GM21515 (cell line): ENCODE data around the gene KAT6B.

ENCODE experiments used
- ATAC-seq: cut with Tn5 transposase; IDR thresholded peaks from one replicate; pipeline ENCODE4 v1.9.1; 2021; ENCODE audit not compliant: unreplicated experiment

KAT6B gene

DNA sequence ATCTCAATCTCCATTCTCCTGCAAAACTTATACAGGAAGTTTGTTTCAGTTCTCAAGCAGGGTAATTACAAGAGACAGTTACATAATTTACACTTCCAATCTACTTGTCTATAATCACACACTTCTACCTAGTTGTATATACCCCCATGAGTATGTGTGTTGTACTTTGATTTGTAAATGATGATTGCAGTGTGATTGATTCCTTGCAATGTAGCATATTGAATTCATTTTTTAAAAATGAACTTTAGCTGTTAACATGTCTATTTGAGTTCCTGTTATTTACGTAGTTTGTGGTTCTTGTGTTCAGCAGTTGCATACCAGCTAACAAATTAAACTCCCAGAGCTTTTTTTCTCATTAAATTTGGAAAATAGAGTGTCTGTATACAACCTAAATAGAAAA is 182.6 kb downstream of the KAT6B start:
- ATAC-seq = no peak

DNA sequence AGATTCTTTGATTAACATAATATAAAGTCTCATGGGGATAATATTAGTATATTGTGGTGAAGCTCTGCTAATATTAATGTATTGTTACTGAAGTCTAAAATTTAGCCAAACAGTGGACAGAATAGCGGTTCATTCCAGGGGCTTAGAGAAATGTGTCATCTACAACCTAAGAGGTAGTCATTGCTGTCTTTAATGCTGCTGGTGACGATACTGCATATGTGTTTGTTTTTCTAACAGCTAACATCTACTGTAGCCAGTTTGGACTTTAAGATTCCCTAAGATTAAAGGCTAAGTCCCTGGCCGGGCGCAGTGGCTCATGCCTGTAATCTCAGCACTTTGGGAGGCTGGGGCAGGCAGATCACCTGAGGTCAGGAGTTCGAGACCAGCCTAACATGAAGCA is 183.0 kb downstream of the KAT6B start:
- no peak for ATAC-seq

DNA sequence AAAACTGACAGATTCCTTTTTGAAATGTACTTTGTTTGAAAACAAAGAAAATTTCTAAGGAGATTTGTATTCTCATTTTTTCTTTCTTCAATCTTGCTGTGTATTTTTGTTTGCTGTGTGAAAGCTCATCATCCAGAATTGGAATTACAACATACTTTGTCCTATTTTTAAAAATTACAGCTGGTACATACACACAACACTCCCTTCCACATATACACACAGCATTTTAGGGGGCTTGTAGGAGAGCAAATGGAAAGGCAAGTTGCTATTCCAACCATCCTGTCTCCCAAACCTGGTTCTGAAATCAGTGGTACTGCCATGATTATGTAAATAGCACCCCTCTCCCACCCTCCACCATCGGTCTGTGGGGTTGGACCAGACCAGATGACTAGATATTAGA is 184.0 kb downstream of the KAT6B start:
- ATAC-seq = no peak

DNA sequence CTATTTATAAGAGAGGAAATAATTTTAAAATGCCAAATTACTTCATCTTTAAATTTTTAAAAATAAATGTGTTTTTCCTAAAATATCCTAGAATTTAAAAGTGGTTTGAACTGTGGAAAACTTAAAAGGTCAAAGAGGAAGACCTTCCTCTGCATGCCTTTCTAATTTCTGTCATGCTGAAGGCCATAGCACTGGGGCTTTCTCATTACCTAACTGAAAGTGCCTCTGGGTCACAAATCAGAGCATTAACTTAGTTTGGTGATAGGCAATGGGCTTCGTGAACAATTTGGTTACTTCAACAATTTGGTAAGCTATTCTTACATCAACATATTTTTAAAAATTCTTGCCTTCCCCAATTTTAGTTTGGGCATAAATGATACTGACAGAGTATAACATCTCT is 184.8 kb downstream of the KAT6B start:
- no peak for ATAC-seq

DNA sequence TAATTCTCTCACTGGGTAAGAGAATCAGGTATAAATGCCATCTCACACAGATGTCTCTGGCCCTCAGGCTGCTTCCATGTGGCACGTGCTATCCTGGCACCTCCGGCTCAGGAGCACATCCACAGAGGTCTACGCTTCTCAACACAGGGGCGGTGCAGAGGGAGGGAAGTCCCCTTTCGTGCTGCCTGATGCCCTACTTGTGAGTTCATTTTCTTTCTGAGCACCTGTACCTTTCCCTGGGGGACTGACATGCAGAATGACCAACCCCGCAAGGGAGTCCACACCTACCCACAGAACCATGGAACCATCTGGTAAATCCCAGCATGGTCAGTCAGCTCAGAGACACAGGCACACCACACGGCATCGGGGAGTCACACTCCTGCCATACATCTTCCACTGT is 186.1 kb downstream of the KAT6B start:
- no peak for ATAC-seq

DNA sequence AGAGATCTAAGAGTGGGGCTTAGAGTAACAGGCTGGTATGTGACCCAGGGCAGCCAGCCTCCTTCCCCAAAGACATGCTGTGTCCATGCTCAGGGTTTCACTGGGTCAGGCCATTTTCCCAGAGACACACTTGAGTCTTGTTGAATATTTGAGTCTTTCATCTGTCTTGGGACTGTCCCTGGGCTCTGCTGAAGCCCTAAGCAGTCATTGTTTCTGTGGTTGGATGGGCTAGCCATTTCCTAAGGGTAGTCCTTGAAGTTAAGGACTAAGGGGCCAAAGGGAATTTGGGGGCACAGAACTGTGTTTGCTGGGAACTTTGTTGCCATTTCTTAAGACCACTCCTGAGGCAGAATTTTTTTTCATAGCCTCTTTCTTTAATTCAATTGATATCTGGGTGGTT is 186.6 kb downstream of the KAT6B start:
- ATAC-seq = no peak

DNA sequence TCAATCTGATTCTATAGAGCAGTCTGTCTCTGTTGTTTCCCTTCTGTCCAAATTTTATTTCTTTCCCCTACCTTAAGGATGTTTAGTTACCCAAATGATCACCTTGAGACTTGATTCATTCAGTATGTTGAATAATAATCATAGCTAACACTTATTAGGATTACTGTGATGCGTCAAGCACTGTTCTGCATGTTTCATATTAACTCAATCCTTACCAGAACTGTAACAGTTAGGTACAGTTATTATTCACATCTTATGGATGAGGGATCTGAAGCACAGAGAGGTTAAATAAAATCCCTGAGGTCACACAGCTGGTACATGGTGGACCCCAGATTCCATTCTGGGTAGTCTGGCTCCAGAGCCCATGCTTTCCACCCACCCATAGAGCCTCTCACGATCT is 187.1 kb downstream of the KAT6B start:
- no peak for ATAC-seq

DNA sequence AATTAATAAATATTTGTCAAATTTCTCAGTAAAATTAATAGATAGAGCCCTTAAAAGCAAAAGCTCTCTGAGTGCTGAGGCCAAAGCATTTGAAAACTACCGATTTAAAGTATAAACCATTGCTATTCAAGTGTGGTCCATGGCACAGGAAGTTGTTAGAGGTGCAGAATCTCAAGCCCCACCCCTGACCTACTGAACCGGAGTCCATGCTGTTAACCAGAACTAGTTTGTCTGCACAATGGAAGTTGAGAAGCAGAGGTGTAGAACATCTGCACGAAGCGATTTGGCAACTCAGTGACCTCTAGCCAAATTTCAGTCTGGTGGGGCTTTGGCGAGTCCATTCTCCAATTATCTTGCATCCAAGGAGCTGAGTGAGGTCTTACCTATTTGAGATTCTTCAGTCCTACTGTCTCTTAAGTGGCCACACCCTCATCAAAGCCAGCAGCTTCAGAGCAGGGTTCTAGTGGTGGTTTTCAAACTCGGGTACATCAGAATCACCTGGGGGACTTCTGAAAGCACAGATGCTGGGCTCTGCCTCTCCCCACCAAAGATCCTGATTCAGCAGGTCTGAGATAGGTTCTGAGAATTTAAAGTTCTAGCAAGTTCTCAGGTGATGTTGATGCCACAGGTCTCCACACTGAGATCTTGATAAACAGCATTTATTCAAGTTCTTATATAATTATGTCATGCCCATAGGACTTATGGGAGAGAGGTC is 188.3 kb downstream of the KAT6B start:
- ATAC-seq = no peak

DNA sequence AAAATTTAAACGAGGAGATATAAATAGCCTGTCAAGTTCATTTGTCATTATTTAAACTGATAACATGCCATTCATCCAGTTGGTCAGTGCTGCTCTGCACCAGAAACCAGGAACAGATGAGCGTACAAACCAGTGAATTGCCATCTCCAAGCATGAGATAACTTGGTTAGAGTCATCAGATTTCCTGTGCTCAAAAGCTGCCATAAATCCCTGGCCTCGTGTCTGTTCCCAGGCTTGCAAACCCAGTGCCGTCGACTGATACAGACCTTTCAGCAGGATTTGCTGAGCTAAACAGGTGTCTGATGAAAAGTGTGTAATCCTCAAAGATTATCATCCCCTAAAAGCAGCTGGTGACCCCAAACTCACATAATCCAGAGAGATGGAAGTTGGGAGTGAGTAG is 189.0 kb downstream of the KAT6B start:
- no peak for ATAC-seq

DNA sequence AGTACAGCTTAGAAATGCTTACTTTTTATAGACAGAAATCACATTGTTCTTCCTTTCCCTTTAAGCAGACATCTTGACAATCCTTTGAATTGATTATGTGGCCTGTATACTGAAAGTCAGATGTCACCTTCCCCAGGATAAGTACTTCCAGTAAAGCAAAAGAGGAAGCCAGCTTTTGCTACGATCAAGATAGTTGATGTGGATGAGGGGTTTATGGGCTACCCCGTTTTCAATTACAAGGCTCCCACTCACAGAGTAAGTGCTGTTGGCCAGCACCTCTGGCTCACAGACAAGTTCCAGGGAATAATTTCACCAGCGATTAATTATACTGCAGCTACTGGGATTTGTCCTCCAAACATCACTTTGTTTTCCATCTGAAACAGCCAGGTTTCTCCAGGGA is 189.9 kb downstream of the KAT6B start:
- no peak for ATAC-seq

DNA sequence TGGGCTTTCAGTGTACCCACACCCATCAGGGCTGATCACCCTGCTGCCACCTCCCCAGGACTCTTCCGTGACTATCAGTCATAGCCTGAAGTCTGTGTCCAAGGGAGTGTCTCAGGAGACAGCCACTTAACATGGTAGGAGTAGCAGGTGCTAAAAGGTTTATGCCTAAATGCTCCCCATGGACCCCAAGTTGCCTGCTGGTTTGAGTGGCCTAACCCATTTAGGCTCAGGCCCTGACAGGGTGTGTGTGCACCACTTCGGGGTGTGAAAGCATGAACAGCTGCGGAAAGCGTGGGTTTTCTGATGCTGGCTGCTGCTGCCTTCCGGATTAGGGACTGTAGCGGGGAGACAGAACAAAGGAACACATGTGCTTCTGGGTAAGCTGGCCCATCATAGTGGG is 191.9 kb downstream of the KAT6B start:
- no peak for ATAC-seq

DNA sequence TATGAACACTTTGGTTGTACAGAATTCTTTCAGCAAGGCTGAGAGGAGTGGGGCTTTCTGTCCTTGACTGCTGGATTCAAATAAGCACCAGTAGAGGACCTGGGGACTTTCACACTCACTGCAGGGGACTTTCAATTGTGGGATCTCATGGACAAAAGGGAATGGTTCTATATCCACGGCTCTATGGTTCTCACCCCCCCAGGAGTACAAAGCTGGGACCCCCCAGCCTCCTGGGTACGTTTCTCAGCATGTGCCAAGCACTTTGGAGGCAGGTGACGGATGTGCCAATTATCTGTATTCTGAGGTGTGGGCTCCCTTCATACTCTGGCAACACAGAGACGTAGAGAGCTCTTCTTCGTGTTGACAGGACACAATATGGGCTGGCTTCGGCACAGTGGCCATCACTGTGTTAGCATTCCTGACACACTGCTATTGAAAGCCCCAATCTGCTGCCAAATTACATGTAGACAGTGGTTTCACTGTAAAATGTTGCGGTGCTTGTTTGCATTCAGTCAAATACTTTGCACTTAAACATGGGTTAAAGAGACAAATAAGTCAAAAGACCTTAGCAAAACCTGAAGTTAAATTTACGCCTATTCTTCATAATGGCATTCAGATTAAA is 192.4 kb downstream of the KAT6B start:
- no peak for ATAC-seq

DNA sequence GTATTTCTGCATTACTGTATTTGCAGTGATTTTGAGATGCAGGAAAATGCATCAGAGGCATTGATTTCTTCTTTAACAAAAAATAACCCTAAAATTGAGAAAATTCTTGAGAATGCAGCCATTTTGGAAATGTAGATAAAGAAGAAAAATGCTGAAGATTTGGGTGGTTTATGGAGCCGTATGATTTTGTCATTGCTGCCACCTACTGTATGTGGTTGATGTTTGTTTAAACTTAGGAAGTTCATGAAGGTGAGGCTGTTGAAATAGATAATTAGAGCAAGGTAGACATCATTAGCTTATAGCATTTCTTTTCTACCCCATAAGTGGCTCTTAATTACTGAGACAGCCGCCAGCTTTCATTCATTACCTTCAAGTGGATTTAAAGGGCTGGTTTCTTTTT is 193.0 kb downstream of the KAT6B start:
- ATAC-seq = no peak

DNA sequence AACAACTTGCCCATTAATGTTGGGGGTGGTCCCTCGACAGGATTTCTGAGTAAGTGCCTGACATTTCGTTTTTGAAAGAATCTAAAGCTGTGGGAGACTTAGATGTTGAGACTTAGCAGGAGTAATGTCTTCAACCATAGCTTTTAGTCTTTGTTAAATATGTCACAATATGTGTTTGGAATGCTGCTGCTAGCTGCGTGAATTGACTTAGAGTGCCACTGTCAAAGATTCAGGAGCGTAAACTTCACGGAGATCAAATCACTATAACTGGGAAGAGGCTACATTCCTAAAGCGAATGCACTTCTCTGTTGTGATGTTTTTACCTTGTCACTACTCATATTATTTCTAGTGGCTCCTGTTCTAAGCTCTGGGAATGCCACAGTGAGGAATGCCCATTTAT is 193.8 kb downstream of the KAT6B start:
- ATAC-seq = no peak

DNA sequence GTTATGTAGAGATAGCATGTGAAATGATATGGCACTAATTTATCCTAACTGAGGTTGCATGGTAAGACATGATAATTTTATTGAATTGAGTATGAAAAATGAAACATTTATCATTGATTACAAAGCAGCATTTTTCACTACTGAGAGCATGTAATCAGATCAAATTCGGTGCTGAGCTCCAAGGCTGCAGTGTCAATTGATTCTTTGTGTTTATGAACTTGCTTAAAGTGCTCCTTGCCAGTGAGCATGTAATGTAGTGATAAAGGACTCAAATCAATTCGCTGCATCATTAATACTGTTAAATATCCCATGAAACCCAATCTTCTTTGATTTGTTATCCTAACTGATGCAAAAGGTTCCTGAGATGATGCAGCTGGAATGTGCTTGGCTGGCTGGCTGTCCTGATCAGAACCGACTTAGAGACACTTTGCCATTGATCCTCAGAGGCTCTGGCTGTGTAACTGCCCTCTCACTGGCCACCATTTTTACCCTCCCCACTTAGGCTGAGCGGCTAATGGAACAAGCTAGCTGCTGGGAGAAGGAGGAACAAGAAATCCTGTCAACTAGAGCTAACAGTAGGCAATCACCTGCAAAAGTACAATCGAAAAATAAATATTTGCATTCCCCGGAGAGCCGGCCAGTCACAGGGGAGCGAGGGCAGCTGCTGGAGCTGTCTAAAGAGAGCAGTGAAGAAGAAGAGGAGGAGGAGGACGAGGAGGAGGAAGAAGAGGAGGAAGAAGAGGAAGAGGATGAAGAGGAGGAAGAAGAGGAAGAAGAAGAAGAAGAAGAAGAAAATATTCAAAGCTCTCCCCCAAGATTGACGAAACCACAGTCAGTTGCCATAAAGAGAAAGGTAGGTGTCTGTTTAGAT is 195.2 kb downstream of the KAT6B start:
- no peak for ATAC-seq

DNA sequence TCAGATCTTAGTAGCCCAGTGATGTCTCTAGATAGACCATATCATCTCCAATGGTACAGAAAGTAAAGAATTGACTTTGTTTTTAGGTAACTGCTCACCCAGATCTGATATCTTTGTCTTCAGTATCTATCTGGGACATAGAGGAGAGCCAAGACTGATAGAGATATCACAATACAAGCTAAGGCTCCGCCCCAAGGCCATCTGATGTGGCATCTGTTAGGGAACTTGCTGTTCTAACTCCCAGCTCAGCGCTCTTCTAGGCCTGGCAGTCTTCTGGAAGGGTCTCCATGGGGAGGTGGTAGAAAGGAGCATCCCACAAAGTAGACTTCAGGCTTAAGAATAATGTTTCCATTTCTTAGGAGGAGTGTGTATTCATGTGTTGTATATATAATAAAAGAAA is 196.7 kb downstream of the KAT6B start:
- no peak for ATAC-seq

DNA sequence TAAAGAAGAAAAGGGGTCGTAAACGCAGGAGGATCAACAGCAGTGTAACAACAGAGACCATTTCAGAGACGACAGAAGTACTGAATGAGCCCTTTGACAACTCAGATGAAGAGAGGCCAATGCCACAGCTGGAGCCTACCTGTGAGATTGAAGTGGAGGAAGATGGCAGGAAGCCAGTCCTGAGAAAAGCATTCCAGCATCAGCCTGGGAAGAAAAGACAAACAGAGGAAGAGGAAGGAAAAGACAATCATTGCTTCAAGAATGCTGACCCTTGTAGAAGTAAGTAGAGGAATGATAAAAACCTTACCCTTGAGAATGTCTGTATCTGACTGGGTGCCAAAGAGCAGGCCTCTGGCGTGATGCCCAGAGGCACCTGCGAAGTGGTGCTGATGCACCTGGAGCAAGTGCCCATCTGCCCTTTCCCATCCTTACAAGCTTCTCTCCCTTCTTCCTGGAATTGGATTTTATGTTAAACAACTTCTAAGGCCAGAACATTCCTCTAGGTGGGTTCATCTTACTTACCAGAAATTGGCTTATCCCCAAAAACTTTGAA is 198.6 kb downstream of the KAT6B start:
- no peak for ATAC-seq

DNA sequence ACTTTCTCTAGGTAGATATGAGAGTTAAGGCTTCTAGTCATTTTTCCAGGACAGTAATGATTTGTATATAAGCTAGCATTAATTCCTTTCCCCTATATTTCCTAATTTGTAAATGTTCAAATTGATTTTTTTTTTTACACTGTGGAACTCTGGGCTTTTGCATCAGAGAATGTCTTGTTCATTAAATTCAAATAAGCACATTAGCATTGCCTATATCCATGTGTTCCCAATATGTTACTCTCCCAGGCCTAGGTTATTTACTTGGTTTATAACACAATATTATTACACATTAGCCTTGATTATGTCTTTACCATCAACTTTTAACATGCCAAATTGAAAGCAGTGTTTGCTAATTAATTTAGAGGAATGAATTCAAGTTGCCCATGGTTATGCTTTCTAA is 201.6 kb downstream of the KAT6B start:
- no peak for ATAC-seq

DNA sequence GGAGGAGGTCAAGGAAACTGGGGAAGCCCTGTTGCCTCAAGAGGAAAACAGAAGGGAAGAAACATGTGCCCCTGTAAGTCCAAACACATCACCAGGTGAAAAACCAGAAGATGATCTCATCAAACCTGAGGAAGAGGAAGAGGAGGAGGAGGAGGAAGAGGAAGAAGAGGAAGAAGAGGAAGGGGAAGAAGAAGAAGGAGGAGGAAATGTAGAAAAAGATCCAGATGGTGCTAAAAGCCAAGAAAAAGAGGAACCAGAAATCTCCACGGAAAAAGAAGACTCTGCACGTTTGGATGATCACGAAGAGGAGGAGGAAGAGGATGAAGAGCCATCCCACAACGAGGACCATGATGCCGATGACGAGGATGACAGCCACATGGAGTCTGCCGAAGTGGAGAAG is 202.3 kb downstream of the KAT6B start:
- no peak for ATAC-seq

DNA sequence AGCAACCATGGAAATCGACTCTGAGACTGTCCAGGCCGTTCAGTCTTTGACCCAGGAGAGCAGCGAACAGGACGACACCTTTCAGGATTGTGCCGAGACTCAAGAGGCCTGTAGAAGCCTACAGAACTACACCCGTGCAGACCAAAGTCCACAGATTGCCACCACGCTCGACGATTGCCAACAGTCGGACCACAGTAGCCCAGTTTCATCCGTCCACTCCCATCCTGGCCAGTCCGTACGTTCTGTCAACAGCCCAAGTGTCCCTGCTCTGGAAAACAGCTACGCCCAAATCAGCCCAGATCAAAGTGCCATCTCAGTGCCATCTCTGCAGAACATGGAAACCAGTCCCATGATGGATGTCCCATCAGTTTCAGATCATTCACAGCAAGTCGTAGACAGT is 203.0 kb downstream of the KAT6B start:
- ATAC-seq = no peak

DNA sequence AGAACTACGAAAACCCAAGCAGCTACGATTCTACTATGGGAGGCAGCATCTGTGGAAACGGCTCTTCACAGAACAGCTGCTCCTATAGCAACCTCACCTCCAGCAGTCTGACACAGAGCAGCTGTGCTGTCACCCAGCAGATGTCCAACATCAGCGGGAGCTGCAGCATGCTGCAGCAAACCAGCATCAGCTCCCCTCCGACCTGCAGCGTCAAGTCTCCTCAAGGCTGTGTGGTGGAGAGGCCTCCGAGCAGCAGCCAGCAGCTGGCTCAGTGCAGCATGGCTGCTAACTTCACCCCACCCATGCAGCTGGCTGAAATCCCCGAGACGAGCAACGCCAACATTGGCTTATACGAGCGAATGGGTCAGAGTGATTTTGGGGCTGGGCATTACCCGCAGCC is 203.5 kb downstream of the KAT6B start:
- no peak for ATAC-seq

DNA sequence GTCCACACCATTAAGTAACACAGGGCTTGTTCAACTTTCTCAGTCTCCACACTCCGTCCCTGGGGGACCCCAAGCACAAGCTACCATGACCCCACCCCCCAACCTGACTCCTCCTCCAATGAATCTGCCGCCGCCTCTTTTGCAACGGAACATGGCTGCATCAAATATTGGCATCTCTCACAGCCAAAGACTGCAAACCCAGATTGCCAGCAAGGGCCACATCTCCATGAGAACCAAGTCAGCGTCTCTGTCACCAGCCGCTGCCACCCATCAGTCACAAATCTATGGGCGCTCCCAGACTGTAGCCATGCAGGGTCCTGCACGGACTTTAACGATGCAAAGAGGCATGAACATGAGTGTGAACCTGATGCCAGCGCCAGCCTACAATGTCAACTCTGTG is 204.0 kb downstream of the KAT6B start:
- no peak for ATAC-seq
